ENCODE data around the gene PDGFRB.
"Not testable (repeated sequence)": the region's sequence is repeated elsewhere in the genome, so short reads cannot be mapped to it uniquely, and the experiment has no call there.

PDGFRB gene

GRCh38 chr5:150105928-150106615 is 49.6 kb downstream of the PDGFRB start:
- Histone ChIP-seq H3K4me3 (ENCODE audit: low read depth in 1 of 2, low read length in 2 of 2) (no peak overlapping the region), H3K27me3 (ENCODE audit: control insufficient read depth in 1 of 2, insufficient read depth in 2 of 2, low read length in 2 of 2) (no peaks in the 10 kb centered on the region), H3K9me3 (ENCODE audit: low read length) (no peaks in the 10 kb centered on the region), H3K36me3 (ENCODE audit: insufficient read depth, low read length) (no peaks in the 10 kb centered on the region), H3K4me1 (ENCODE audit: insufficient read depth, low read length) (no peaks in the 10 kb centered on the region), H3K9ac (ENCODE audit: low read length) (no peak overlapping the region), H3K27ac (ENCODE audit: low read depth, low read length) (no peak overlapping the region)

- H3K4me1 ChIP-seq (ENCODE audit: insufficient read depth, low read length), result no peaks in the 10 kb centered on the region
- H3K9me3 ChIP-seq (ENCODE audit: low read length), result no peaks in the 10 kb centered on the region
- no peak overlapping the region for H3K9ac ChIP-seq (ENCODE audit: low read length)
- no peaks in the 10 kb centered on the region for H3K27me3 ChIP-seq (ENCODE audit: control insufficient read depth in 1 of 2, insufficient read depth in 2 of 2, low read length in 2 of 2)
- no peak overlapping the region for H3K27ac ChIP-seq (ENCODE audit: low read depth, low read length)
- no peaks in the 10 kb centered on the region for H3K36me3 ChIP-seq (ENCODE audit: insufficient read depth, low read length)
- H3K4me3 ChIP-seq (ENCODE audit: low read depth in 1 of 2, low read length in 2 of 2), result no peak overlapping the region
These were observed 51.1 kb downstream of the PDGFRB start for GRCh38 chr5:150104550-150104870.

GRCh38 chr5:150103678-150104549 is 51.7 kb downstream of the PDGFRB start:
- H3K4me1 ChIP-seq (ENCODE audit: insufficient read depth, low read length), result no peaks in the 10 kb centered on the region
- H3K9ac ChIP-seq (ENCODE audit: low read length), result no peak overlapping the region
- no peaks in the 10 kb centered on the region for H3K27me3 ChIP-seq (ENCODE audit: control insufficient read depth in 1 of 2, insufficient read depth in 2 of 2, low read length in 2 of 2)
- H3K9me3 ChIP-seq (ENCODE audit: low read length), result no peaks in the 10 kb centered on the region
- H3K27ac ChIP-seq (ENCODE audit: low read depth, low read length), result no peak overlapping the region
- H3K4me3 ChIP-seq (ENCODE audit: low read depth in 1 of 2, low read length in 2 of 2), result no peak overlapping the region
- no peaks in the 10 kb centered on the region for H3K36me3 ChIP-seq (ENCODE audit: insufficient read depth, low read length)

GRCh38 chr5:150101023-150101422 is 54.6 kb downstream of the PDGFRB start:
- Histone ChIP-seq H3K4me3 (ENCODE audit: low read depth in 1 of 2, low read length in 2 of 2) (no peak overlapping the region), H3K36me3 (ENCODE audit: insufficient read depth, low read length) (no peaks in the 10 kb centered on the region), H3K9me3 (ENCODE audit: low read length) (no peaks in the 10 kb centered on the region), H3K27me3 (ENCODE audit: control insufficient read depth in 1 of 2, insufficient read depth in 2 of 2, low read length in 2 of 2) (no peaks in the 10 kb centered on the region), H3K27ac (ENCODE audit: low read depth, low read length) (no peak overlapping the region), H3K9ac (ENCODE audit: low read length) (no peak overlapping the region), H3K4me1 (ENCODE audit: insufficient read depth, low read length) (no peaks in the 10 kb centered on the region)

GRCh38 chr5:150097152-150097551 is 58.5 kb downstream of the PDGFRB start:
- no peaks in the 10 kb centered on the region for H3K27me3 ChIP-seq (ENCODE audit: control insufficient read depth in 1 of 2, insufficient read depth in 2 of 2, low read length in 2 of 2)

GRCh38 chr5:150092159-150092787 is 63.4 kb downstream of the PDGFRB start:
- H3K4me3 ChIP-seq (ENCODE audit: low read depth in 1 of 2, low read length in 2 of 2), result no peak overlapping the region
- no peak overlapping the region for H3K27ac ChIP-seq (ENCODE audit: low read depth, low read length)

More at GRCh38 chr5:150097152-150097551, 58.5 kb downstream of the PDGFRB start:
- Histone ChIP-seq H3K36me3 (ENCODE audit: insufficient read depth, low read length) (no peaks in the 10 kb centered on the region), H3K9ac (ENCODE audit: low read length) (no peak overlapping the region), H3K4me3 (ENCODE audit: low read depth in 1 of 2, low read length in 2 of 2) (no peak overlapping the region), H3K4me1 (ENCODE audit: insufficient read depth, low read length) (no peaks in the 10 kb centered on the region), H3K9me3 (ENCODE audit: low read length) (no peaks in the 10 kb centered on the region), H3K27ac (ENCODE audit: low read depth, low read length) (no peak overlapping the region)

GRCh38 chr5:150085950-150086715 is 69.5 kb downstream of the PDGFRB start, which contains the start of gene CSF1R:
Gene CSF1R, minus strand, starts transcription at chr5:150086554. Its CDS starts 127 bp downstream, at chr5:150086427.
- no peak within 1 kb of the TSS for H3K27ac ChIP-seq (ENCODE audit: low read depth, low read length)
- no peaks in the 10 kb centered on the region for H3K4me1 ChIP-seq (ENCODE audit: insufficient read depth, low read length)
- H3K9ac ChIP-seq (ENCODE audit: low read length), result no peak within 1 kb of the TSS

More at GRCh38 chr5:150092159-150092787, 63.4 kb downstream of the PDGFRB start:
- no peaks in the 10 kb centered on the region for H3K9me3 ChIP-seq (ENCODE audit: low read length)
- no peaks in the 10 kb centered on the region for H3K27me3 ChIP-seq (ENCODE audit: control insufficient read depth in 1 of 2, insufficient read depth in 2 of 2, low read length in 2 of 2)
- no peaks in the 10 kb centered on the region for H3K36me3 ChIP-seq (ENCODE audit: insufficient read depth, low read length)
- H3K4me1 ChIP-seq (ENCODE audit: insufficient read depth, low read length), result no peaks in the 10 kb centered on the region
- no peak overlapping the region for H3K9ac ChIP-seq (ENCODE audit: low read length)

GRCh38 chr5:150085191-150085912 is 70.3 kb downstream of the PDGFRB start:
- Histone ChIP-seq H3K4me1 (ENCODE audit: insufficient read depth, low read length) (no peaks in the 10 kb centered on the region), H3K36me3 (ENCODE audit: insufficient read depth, low read length) (no peaks in the 10 kb centered on the region), H3K4me3 (ENCODE audit: low read depth in 1 of 2, low read length in 2 of 2) (no peak overlapping the region), H3K9me3 (ENCODE audit: low read length) (no peaks in the 10 kb centered on the region), H3K27me3 (ENCODE audit: control insufficient read depth in 1 of 2, insufficient read depth in 2 of 2, low read length in 2 of 2) (no peaks in the 10 kb centered on the region), H3K9ac (ENCODE audit: low read length) (no peak overlapping the region), H3K27ac (ENCODE audit: low read depth, low read length) (no peak overlapping the region)

More at GRCh38 chr5:150085950-150086715, 69.5 kb downstream of the PDGFRB start, which contains the start of gene CSF1R:
- Histone ChIP-seq H3K27me3 (ENCODE audit: control insufficient read depth in 1 of 2, insufficient read depth in 2 of 2, low read length in 2 of 2) (no peaks in the 10 kb centered on the region), H3K4me3 (ENCODE audit: low read depth in 1 of 2, low read length in 2 of 2) (no peak within 1 kb of the TSS), H3K36me3 (ENCODE audit: insufficient read depth, low read length) (no peaks in the 10 kb centered on the region), H3K9me3 (ENCODE audit: low read length) (no peaks in the 10 kb centered on the region)

- H3K27ac ChIP-seq (ENCODE audit: low read depth, low read length); H3K4me3 ChIP-seq (ENCODE audit: low read depth in 1 of 2, low read length in 2 of 2); H3K9me3 ChIP-seq (ENCODE audit: low read length); H3K9ac ChIP-seq (ENCODE audit: low read length); H3K36me3 ChIP-seq (ENCODE audit: insufficient read depth, low read length); H3K27me3 ChIP-seq (ENCODE audit: control insufficient read depth in 1 of 2, insufficient read depth in 2 of 2, low read length in 2 of 2); H3K4me1 ChIP-seq (ENCODE audit: insufficient read depth, low read length): not testable (repeated sequence)
These were observed 70.9 kb downstream of the PDGFRB start for GRCh38 chr5:150084754-150085153.

- Histone ChIP-seq H3K4me1 (ENCODE audit: insufficient read depth, low read length) (no peaks in the 10 kb centered on the region), H3K4me3 (ENCODE audit: low read depth in 1 of 2, low read length in 2 of 2) (no peak overlapping the region), H3K27ac (ENCODE audit: low read depth, low read length) (no peak overlapping the region), H3K36me3 (ENCODE audit: insufficient read depth, low read length) (no peaks in the 10 kb centered on the region), H3K9ac (ENCODE audit: low read length) (no peak overlapping the region), H3K27me3 (ENCODE audit: control insufficient read depth in 1 of 2, insufficient read depth in 2 of 2, low read length in 2 of 2) (no peaks in the 10 kb centered on the region), H3K9me3 (ENCODE audit: low read length) (no peaks in the 10 kb centered on the region)
These were observed 72.8 kb downstream of the PDGFRB start for GRCh38 chr5:150082889-150083288.
